Stimulated activated CD4-positive, alpha-beta T cell treated with anti-CD3 and anti-CD28 coated beads, Interleukin-15, amount 100 ng/mL, for 24 hours (primary cell): ENCODE results near the gene USP1.

Experiments used
- DNase-seq: peaks from one replicate; pipeline ENCODE4 v3.0.0-alpha.2; 2020

The USP1 gene

DNA sequence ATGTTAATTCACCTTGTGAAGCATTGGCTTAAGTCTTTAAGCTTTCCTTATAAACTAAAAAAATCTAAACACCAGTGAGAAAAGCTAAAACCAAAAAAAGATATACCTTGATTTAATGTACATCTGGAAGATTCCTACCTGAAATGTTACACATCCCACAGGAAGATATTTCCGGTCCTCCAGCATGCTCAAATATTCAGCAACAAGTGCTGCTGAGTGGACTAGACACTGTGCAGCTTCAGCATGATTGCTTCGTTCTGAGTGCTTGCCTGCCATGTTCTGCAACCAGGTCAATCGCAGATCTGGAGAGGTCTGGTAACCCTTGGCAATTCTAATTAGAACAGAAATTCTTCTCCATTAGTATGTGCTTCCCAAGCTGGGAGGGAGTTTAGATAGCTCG lies 57.3 kb downstream of the USP1 start:
- DNase-seq: no peak

DNA sequence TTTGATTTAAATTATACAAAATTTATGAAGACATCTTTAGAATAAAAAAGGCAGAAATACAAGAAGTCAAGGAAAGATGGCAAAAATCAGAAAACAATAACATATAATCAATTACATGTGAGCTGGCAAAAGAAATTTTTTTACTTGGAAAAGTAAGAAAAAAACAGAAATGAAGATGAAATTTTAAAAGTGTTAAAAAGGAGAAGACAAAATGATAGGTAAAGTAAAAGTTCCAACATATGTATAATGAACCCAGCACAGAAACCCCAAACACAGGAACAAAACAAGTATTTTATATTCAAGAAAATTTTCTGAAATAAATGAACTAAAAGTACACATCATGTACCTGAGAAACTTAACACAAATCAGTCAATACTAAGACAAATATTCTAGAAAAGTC lies 63.4 kb downstream of the USP1 start:
- DNase-seq: no peak
